Astrocyte (in vitro differentiated cells and primary cell): ENCODE data around the gene CNTNAP4. TPM values are rescaled to one million over a fixed set of nuclear protein-coding genes. Genes with fewer than 3 reads are reported as not detected.

ENCODE experiments used
- DNase-seq: peaks from one replicate; pipeline ENCODE4 v3.0.0-alpha.2; 2010; ENCODE audit warnings: low read depth
- FAIRE-seq: peaks from 2 replicates; lab custom pipeline; 2011; peaks lifted over from hg19 to GRCh38; lab: Jason Lieb, UNC
- H2AFZ ChIP-seq: 2 replicates; pipeline ENCODE4 v1.6.0; 2012; ENCODE audit warnings: low read depth, low read length, inconsistent platforms
- H3K27ac ChIP-seq: 2 replicates; pipeline ENCODE4 v1.5.1; 2011; ENCODE audit warnings: low read depth, low read length, inconsistent platforms
- H3K27me3 ChIP-seq: 2 replicates; pipeline ENCODE4 v1.6.0; 2011; ENCODE audit warnings: low read length, inconsistent platforms; ENCODE audit not compliant: insufficient read depth
- H3K36me3 ChIP-seq: 2 replicates; pipeline ENCODE4 v1.5.1; 2011; ENCODE audit warnings: low read length, inconsistent platforms; ENCODE audit not compliant: insufficient read depth
- H3K4me1 ChIP-seq: 2 replicates; pipeline ENCODE4 v1.5.1; 2011; ENCODE audit warnings: low read length, inconsistent platforms; ENCODE audit not compliant: insufficient read depth
- H3K4me2 ChIP-seq: 2 replicates; pipeline ENCODE4 v1.6.0; 2012; ENCODE audit warnings: low read length, inconsistent platforms
- H3K4me3 ChIP-seq: 2 replicates; pipeline ENCODE4 v1.5.1; 2011; ENCODE audit warnings: low read depth, mild to moderate bottlenecking, low read length, inconsistent platforms; ENCODE audit not compliant: insufficient read depth
- H3K79me2 ChIP-seq: 2 replicates; pipeline ENCODE4 v1.6.0; 2012; ENCODE audit warnings: mild to moderate bottlenecking, low read length, inconsistent platforms; ENCODE audit not compliant: insufficient read depth
- H3K9ac ChIP-seq: 2 replicates; pipeline ENCODE4 v1.6.0; 2012; ENCODE audit warnings: mild to moderate bottlenecking, low read length, inconsistent platforms
- H3K9me3 ChIP-seq: 2 replicates; pipeline ENCODE4 v1.5.1; 2012; ENCODE audit warnings: low read depth, mild to moderate bottlenecking, low read length, inconsistent platforms; ENCODE audit not compliant: insufficient read depth
- H4K20me1 ChIP-seq: 2 replicates; pipeline ENCODE4 v1.6.0; 2012; ENCODE audit warnings: low read length, inconsistent platforms; ENCODE audit not compliant: insufficient read depth
- H3K27ac Mint-ChIP-seq: one replicate; pipeline ENCODE4 v1.8.0; 2021; ENCODE audit warnings: mild to moderate bottlenecking, mixed read lengths; ENCODE audit not compliant: unreplicated experiment
- H3K27me3 Mint-ChIP-seq: one replicate; pipeline ENCODE4 v1.8.0; 2021; ENCODE audit warnings: low read depth, mixed read lengths; ENCODE audit not compliant: unreplicated experiment
- H3K36me3 Mint-ChIP-seq: one replicate; pipeline ENCODE4 v1.8.0; 2021; ENCODE audit warnings: low read depth, mixed read lengths; ENCODE audit not compliant: unreplicated experiment
- H3K4me1 Mint-ChIP-seq: one replicate; pipeline ENCODE4 v1.8.0; 2021; ENCODE audit warnings: low read depth, mixed read lengths; ENCODE audit not compliant: unreplicated experiment
- H3K4me3 Mint-ChIP-seq: one replicate; pipeline ENCODE4 v1.8.0; 2021; ENCODE audit warnings: mild to moderate bottlenecking, moderate library complexity, mixed read lengths; ENCODE audit not compliant: unreplicated experiment
- H3K9me3 Mint-ChIP-seq: one replicate; pipeline ENCODE4 v1.8.0; 2021; ENCODE audit warnings: mild to moderate bottlenecking, mixed read lengths; ENCODE audit not compliant: unreplicated experiment
- EZH2 ChIP-seq: IDR thresholded peaks from 2 replicates; pipeline ENCODE4 v1.6.1; 2012; ENCODE audit warnings: mild to moderate bottlenecking, low read length, inconsistent platforms; ENCODE audit not compliant: insufficient read depth
- total RNA-seq: library from RNA; stranded (reverse); gene quantifications from 2 replicates; pipeline ENCODE4 v1.2.1, GENCODE V29; 2021
- TF ChIP-seq, protein P1 (sequence below): IDR thresholded peaks from 2 replicates; pipeline ENCODE4 v1.5.1; 2011; ENCODE audit warnings: low read depth, mild to moderate bottlenecking, inconsistent platforms, low read length, moderate library complexity; ENCODE audit not compliant: insufficient read depth

CNTNAP4 gene
- total RNA-seq, 1 donor from 2014 or later = not detected

DNA sequence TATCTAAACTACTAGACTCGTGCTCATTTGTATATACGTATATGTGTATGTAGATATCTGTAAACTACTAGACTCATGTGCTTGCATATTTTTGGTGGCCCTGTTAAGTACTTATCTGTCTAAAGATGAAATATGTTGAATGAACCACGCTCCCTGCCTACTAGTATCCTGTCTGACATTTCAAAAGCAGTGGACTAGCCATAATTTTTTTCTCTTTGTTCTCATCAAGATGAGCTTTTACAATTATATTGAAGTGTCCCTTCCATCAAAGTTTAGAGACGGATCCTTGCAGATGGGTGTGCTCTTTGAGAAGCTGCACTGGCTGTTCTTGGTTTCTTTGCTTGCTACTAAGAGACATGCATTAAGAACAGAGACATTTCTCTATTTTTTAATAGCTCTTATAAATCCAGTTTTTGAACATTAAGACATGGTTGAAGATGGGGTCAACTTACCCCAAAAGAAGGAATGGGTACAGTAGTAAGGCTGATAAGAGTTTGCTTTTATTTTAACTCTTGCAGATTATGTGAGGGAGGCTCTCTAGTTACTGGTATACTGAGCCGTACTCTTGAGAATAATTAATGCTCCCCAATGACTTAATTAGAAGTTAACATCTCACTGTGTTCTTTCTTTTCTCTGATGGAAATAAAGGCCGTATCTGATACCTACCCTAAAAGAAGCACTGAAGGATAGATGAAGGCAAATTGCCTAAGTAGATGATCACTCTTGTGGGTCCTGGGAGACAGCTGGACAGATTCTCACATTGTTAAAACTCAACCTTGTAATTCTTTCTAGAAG lies 3.4 kb downstream of the CNTNAP4 start:
- H3K4me3 ChIP-seq = no peak overlapping the region

GRCh38 chr16:76287466-76287865 lies 10.3 kb downstream of the CNTNAP4 start:
- Mint-ChIP-seq H3K36me3 (no peaks in the 10 kb centered on the region), H3K27ac (no peak overlapping the region), H3K4me3 (no peak overlapping the region), H3K4me1 (no peaks in the 10 kb centered on the region), H3K27me3 (no peaks in the 10 kb centered on the region), H3K9me3 (no peaks in the 10 kb centered on the region)
- Histone ChIP-seq H3K79me2 (no peaks in the 10 kb centered on the region), H3K9ac (no peak overlapping the region), H3K27ac (no peak overlapping the region), H3K36me3 (no peaks in the 10 kb centered on the region), H3K27me3 (no peaks in the 10 kb centered on the region), H3K4me2 (no peak overlapping the region), H3K4me1 (no peaks in the 10 kb centered on the region), H2AFZ (no peak overlapping the region), H3K4me3 (no peak overlapping the region), H4K20me1 (no peaks in the 10 kb centered on the region), H3K9me3 (no peaks in the 10 kb centered on the region)
- DNase-seq (no peak), FAIRE-seq (no peak)
- TF ChIP-seq, protein P1, sequence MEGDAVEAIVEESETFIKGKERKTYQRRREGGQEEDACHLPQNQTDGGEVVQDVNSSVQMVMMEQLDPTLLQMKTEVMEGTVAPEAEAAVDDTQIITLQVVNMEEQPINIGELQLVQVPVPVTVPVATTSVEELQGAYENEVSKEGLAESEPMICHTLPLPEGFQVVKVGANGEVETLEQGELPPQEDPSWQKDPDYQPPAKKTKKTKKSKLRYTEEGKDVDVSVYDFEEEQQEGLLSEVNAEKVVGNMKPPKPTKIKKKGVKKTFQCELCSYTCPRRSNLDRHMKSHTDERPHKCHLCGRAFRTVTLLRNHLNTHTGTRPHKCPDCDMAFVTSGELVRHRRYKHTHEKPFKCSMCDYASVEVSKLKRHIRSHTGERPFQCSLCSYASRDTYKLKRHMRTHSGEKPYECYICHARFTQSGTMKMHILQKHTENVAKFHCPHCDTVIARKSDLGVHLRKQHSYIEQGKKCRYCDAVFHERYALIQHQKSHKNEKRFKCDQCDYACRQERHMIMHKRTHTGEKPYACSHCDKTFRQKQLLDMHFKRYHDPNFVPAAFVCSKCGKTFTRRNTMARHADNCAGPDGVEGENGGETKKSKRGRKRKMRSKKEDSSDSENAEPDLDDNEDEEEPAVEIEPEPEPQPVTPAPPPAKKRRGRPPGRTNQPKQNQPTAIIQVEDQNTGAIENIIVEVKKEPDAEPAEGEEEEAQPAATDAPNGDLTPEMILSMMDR = no peak
- TF ChIP-seq EZH2 = no peak

More for the DNA sequence above, 3.4 kb downstream of the CNTNAP4 start:
- Histone ChIP-seq H3K27me3 (peaks cover 2% of the 10 kb centered on the region), H3K9me3 (no peaks in the 10 kb centered on the region), H3K79me2 (no peaks in the 10 kb centered on the region), H3K9ac (no peak overlapping the region), H3K27ac (no peak overlapping the region), H3K4me1 (no peaks in the 10 kb centered on the region), H3K4me2 (no peak overlapping the region), H2AFZ (no peak overlapping the region), H4K20me1 (no peaks in the 10 kb centered on the region), H3K36me3 (no peaks in the 10 kb centered on the region)
- no peaks in the 10 kb centered on the region for H3K36me3 Mint-ChIP-seq
- DNase-seq (no peak), FAIRE-seq (no peak)
- H3K27me3 Mint-ChIP-seq = peaks cover 8% of the 10 kb centered on the region
- H3K27ac Mint-ChIP-seq = no peak overlapping the region
- no peak overlapping the region for H3K4me3 Mint-ChIP-seq
- H3K4me1 Mint-ChIP-seq = no peaks in the 10 kb centered on the region
- no peak for TF ChIP-seq EZH2
- TF ChIP-seq, protein P1 = no peak
- no peaks in the 10 kb centered on the region for H3K9me3 Mint-ChIP-seq

DNA sequence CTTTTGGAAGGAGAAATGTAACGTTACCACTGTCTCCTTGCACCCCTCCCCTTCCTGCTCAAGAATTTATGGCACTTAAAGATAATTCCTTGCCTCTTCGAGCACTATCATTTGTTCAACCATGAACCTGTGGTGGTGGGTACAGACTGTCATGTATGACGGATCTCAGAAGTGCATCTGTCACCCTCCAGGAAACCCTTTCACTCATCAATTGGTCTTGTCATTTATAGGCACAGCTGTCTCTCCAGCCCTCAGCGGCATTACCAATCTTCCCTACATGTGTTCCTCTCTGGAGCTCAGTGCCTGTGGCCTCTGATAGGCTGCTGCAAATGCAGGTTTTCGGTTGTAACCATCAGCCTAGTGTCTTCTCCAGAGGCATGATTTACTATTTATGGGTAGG lies 15.0 kb downstream of the CNTNAP4 start:
- Mint-ChIP-seq H3K9me3 (no peaks in the 10 kb centered on the region), H3K4me1 (no peaks in the 10 kb centered on the region), H3K27ac (no peak overlapping the region), H3K27me3 (no peaks in the 10 kb centered on the region), H3K4me3 (no peak overlapping the region), H3K36me3 (no peaks in the 10 kb centered on the region)
- TF ChIP-seq EZH2 = no peak
- TF ChIP-seq, protein P1 = no peak
- FAIRE-seq (no peak), DNase-seq (no peak)
- no peak overlapping the region for H3K4me2 ChIP-seq
- no peak overlapping the region for H2AFZ ChIP-seq
- no peak overlapping the region for H3K27ac ChIP-seq
- H4K20me1 ChIP-seq = no peaks in the 10 kb centered on the region
- H3K79me2 ChIP-seq = no peaks in the 10 kb centered on the region
- no peaks in the 10 kb centered on the region for H3K27me3 ChIP-seq
- H3K4me3 ChIP-seq = no peak overlapping the region
- no peaks in the 10 kb centered on the region for H3K4me1 ChIP-seq
- no peaks in the 10 kb centered on the region for H3K36me3 ChIP-seq
- H3K9me3 ChIP-seq = no peaks in the 10 kb centered on the region
- H3K9ac ChIP-seq = no peak overlapping the region
